Measurements from ENCODE around the gene SEMA5A. TPM values are rescaled to one million over a fixed set of nuclear protein-coding genes. Genes with fewer than 3 reads are reported as not detected.

Gene SEMA5A
- polyA plus RNA-seq, 1 of the 3 experiments (the other 2 are of a cell fraction) = 0.58 TPM

DNA sequence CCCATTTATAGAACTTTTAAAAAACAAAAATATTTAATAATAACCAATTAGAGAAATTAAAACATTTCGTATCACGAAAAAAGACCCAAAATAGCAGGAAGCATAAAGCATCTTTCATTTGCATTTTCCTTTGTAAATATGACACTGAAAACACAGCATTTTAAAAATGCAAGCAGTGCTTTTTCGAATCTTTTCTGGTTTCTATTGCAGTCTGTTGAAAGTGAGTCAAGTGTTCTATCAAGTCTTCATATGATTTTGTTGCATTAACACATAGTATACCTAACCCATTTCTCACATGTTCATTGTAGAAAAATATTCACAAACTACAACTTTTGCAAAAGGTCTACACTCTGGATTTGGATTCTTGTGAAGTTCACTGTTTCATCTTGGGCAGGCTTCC lies 198.8 kb downstream of the SEMA5A start (continued):
- TF ChIP-seq, protein P1, sequence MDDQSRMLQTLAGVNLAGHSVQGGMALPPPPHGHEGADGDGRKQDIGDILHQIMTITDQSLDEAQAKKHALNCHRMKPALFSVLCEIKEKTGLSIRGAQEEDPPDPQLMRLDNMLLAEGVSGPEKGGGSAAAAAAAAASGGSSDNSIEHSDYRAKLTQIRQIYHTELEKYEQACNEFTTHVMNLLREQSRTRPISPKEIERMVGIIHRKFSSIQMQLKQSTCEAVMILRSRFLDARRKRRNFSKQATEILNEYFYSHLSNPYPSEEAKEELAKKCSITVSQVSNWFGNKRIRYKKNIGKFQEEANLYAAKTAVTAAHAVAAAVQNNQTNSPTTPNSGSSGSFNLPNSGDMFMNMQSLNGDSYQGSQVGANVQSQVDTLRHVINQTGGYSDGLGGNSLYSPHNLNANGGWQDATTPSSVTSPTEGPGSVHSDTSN (IDR thresholded peaks at IDR 0.05) = no peak
- TF ChIP-seq POLR2AphosphoS5 (IDR thresholded peaks at IDR 0.05; ENCODE audit: low read depth, low read length) = no peak
- TF ChIP-seq, protein P2, sequence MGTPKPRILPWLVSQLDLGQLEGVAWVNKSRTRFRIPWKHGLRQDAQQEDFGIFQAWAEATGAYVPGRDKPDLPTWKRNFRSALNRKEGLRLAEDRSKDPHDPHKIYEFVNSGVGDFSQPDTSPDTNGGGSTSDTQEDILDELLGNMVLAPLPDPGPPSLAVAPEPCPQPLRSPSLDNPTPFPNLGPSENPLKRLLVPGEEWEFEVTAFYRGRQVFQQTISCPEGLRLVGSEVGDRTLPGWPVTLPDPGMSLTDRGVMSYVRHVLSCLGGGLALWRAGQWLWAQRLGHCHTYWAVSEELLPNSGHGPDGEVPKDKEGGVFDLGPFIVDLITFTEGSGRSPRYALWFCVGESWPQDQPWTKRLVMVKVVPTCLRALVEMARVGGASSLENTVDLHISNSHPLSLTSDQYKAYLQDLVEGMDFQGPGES (IDR thresholded peaks at IDR 0.05; ENCODE audit: low read depth, low read length) = no peak
- TF ChIP-seq FOSL2 (IDR thresholded peaks at IDR 0.05; ENCODE audit: borderline replicate concordance, low read depth) = no peak

DNA sequence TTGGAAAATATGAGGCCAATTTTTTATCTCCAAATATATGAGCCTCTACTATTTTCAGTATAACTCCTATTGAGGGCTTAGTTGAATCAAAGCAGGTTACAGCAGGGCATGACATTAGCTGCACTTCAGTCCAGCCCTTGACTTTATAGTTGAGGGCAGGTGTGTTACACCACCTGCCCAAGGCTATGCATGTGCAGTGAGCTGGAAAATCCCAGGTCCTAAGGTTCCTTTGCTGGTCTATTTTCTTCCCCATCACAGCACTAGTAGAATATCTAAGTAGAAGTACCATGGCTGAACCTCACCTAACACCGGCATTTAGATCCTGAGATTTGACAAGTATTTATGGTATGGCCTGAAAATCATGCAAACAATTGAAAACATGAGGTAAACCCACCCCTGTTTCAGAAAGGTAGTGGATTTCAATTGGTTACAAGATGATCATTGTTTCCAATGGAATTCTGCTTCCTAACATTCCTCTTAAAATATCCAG lies 201.1 kb downstream of the SEMA5A start:
- Histone ChIP-seq H3K9me3 (no peaks in the 10 kb centered on the region), H3K9me2 (no peaks in the 10 kb centered on the region), H3K4me2 (no peak overlapping the region), H4K20me1 (ENCODE audit: insufficient read depth) (no peaks in the 10 kb centered on the region), H3K9ac (no peak overlapping the region), H3K4me1 (ENCODE audit: control insufficient read depth in 1 of 2, insufficient read depth in 2 of 2, low read depth in 1 of 2, low read length in 1 of 2) (peaks cover 5 to 14% of the 10 kb centered on the region in 2 experiments; a peak in 2 of 4 replicates), H3K79me2 (ENCODE audit: insufficient read depth) (no peaks in the 10 kb centered on the region), H2AFZ (ENCODE audit: low read depth) (no peak overlapping the region), H3K27ac (ENCODE audit: low read depth in 2 of 2, low read length in 1 of 2) (no peak overlapping the region), H3K36me3 (replicated peaks in 1 of 2; ENCODE audit: control insufficient read depth in 1 of 2, insufficient read depth in 2 of 2, low read length in 1 of 2) (no peaks in the 10 kb centered on the region), H3K27me3 (ENCODE audit: insufficient read depth) (no peaks in the 10 kb centered on the region), H3K4me3 (ENCODE audit: low read depth in 2 of 2, low read length in 1 of 2) (no peak overlapping the region), H3F3A (replicated peaks; ENCODE audit: insufficient read depth) (peaks cover 5% of the 10 kb centered on the region)
- ChIA-PET POLR2A (no interaction called here), CTCF (no interaction called here)
- 62% methylated on average over 1 of the region's 1 CpG for WGBS (ENCODE audit: low lambda C conversion rate)
- DNase-seq = no peak
- no peak for TF ChIP-seq FOXM1 (IDR thresholded peaks at IDR 0.05; ENCODE audit: low read depth)
- TF ChIP-seq FOSL2 (IDR thresholded peaks at IDR 0.05; ENCODE audit: borderline replicate concordance, low read depth) = no peak
- no peak for TF ChIP-seq RXRA (IDR thresholded peaks at IDR 0.05; ENCODE audit: borderline replicate concordance, low read depth)
- TF ChIP-seq GABPA (IDR thresholded peaks at IDR 0.05; ENCODE audit: low read depth) = no peak
- no peak for TF ChIP-seq USF1 (IDR thresholded peaks at IDR 0.05; ENCODE audit: borderline replicate concordance, low read depth)
- no peak for TF ChIP-seq SMC3 (IDR thresholded peaks at IDR 0.05; ENCODE audit: low read depth, low read length)
- no peak for TF ChIP-seq TAF1 (IDR thresholded peaks at IDR 0.05; ENCODE audit: borderline replicate concordance, low read depth, low read length)
- TF ChIP-seq TEAD4 (IDR thresholded peaks at IDR 0.05; ENCODE audit: borderline replicate concordance, insufficient read depth) = no peak
- no peak for TF ChIP-seq NFIC (IDR thresholded peaks at IDR 0.05; ENCODE audit: borderline replicate concordance)
